ENCODE results near the gene ALAS1.

DNA sequence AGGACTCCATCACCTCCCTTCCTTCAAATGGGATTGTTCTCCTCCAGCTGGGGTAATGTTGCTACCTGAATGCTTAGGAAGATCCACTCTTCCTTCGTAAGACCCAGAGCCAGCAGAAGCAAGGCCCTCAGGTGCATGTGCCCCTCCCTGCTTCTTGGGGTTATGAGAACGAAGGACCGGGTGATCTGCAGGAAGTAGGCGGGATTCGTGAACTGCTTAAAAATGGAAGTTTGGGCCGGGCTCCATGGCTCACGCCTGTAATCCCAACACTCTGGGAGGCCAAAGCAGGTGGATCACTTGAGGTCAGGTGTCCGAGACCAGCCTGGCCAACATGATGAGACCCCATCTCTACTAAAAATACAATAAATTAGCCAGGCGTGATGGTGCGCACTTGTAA is 19.4 kb downstream of the ALAS1 start:
- TF ChIP-seq, protein P1, sequence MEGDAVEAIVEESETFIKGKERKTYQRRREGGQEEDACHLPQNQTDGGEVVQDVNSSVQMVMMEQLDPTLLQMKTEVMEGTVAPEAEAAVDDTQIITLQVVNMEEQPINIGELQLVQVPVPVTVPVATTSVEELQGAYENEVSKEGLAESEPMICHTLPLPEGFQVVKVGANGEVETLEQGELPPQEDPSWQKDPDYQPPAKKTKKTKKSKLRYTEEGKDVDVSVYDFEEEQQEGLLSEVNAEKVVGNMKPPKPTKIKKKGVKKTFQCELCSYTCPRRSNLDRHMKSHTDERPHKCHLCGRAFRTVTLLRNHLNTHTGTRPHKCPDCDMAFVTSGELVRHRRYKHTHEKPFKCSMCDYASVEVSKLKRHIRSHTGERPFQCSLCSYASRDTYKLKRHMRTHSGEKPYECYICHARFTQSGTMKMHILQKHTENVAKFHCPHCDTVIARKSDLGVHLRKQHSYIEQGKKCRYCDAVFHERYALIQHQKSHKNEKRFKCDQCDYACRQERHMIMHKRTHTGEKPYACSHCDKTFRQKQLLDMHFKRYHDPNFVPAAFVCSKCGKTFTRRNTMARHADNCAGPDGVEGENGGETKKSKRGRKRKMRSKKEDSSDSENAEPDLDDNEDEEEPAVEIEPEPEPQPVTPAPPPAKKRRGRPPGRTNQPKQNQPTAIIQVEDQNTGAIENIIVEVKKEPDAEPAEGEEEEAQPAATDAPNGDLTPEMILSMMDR (IDR thresholded peaks at IDR 0.05): no peak
- no peak for TF ChIP-seq POLR2A (IDR thresholded peaks at IDR 0.05)

All from lower leg skin (tissue), 3 donors.